SK-N-MC (cell line): Measurements from ENCODE around the gene TBX19.

Experiments used
- EZH2 ChIP-seq: fragments of 200-600 bp; sonication (generic); IDR thresholded peaks from one replicate; pipeline ENCODE4 v1.6.1; 2017; ENCODE audit warnings: antibody characterized with exemption
- FOXP2 ChIP-seq: optimal IDR thresholded peaks from 2 replicates; pipeline ENCODE3; 2011; ENCODE audit warnings: mild to moderate bottlenecking, moderate library complexity; ENCODE audit not compliant: insufficient read depth; ENCODE audit errors: extremely low read length, control extremely low read depth
- POLR2AphosphoS5 ChIP-seq: IDR thresholded peaks from 2 replicates; pipeline ENCODE4 v1.6.1; 2012; ENCODE audit warnings: mild to moderate bottlenecking, low read depth, low read length, borderline replicate concordance

DNA sequence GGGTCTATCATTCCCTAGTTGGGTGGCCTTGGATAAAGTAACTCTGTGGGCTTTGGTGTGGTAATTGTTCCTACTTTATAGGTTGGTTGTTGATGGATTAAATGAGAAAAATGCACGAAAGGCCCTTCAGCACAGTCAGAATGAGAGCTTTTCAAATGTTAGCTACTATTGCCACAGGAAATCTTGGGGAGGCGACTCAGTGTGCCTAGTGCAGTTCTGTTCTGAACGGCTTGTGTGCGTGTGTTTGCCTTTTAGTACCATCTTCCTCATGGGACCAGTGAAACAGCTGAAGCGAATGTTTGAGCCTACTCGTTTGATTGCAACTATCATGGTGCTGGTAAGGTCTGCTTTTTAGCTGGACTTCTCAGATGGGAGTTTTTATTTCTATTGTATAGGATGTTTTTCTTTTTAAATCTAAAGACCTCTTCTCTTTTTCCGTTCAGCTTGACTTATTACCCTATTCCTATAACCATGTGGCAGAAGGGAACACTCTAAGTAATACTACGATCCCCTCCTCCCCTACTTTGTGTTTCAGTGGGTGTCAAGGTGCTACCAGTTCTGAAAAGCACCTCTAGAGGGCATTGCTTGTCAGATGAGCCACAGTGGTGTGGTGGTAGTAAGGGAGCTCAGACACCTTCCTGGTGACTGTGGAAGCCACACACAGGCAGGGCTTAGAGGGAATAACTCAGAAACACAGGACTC is 45.7 kb upstream of the TBX19 start:
- TF ChIP-seq EZH2, result no peak
- TF ChIP-seq POLR2AphosphoS5, result no peak
- no peak for TF ChIP-seq FOXP2
